ENCODE measurements around the gene KCNJ5.

KCNJ5 gene

DNA sequence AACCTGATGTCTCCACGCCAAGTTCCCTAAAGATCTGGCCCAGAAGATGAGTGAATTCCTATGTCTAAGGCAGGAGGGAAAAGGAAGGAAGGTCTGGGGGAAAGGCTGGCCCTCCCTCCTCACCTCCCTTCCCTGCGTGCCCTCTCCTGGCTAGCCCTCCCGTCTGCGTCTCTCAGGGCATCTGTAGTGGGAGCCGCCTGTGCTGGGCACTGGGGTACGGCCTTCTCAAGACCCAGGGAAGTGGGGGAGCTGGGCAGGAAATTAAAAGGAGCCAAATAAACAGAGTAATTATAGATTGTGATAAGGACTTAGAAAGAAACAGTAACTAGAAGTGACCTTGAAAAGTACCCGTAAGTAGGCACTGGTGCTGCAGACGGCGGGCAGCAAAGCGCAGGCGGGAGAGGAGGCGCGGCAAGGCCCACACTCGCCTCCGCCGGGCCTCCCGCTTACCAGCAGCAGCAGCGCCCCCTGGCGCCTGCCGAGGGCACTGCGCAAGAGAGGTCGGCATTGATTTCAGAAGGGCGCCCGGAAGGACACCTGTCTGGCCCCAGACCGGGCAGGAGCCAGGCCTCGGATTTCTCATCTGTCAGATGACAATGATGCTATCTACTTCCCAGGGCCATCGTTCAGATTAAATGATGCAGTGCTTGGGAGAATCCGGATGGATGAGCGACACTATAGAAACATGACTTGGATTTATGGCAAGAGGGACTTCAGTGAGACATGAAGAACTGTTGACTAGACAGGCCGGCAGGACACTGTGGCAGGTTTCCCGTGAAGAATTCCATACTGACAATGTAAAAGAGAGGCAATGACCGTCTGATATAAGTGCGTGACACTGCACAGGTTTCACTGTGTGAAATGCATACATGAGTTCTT is 31.4 kb upstream of the KCNJ5 start:
- H3K9ac ChIP-seq (ENCODE audit: low read length) = no peak overlapping the region
- H3K27me3 ChIP-seq (ENCODE audit: control insufficient read depth, insufficient read depth, low read length) = peaks cover 2% of the 10 kb centered on the region
- H3K4me3 ChIP-seq (ENCODE audit: low read length) = no peak overlapping the region
- H3K36me3 ChIP-seq (ENCODE audit: control insufficient read depth, insufficient read depth, low read length) = no peaks in the 10 kb centered on the region
- H3K27ac ChIP-seq (ENCODE audit: low read depth, low read length) = no peak overlapping the region
- H3K4me1 ChIP-seq (ENCODE audit: control insufficient read depth, insufficient read depth, low read length) = no peaks in the 10 kb centered on the region

- Histone ChIP-seq H3K27ac (ENCODE audit: low read depth, low read length) (no peak overlapping the region), H3K4me1 (ENCODE audit: control insufficient read depth, insufficient read depth, low read length) (no peaks in the 10 kb centered on the region), H3K36me3 (ENCODE audit: control insufficient read depth, insufficient read depth, low read length) (no peaks in the 10 kb centered on the region), H3K27me3 (ENCODE audit: control insufficient read depth, insufficient read depth, low read length) (peaks cover 2% of the 10 kb centered on the region), H3K9ac (ENCODE audit: low read length) (no peak overlapping the region), H3K4me3 (ENCODE audit: low read length) (no peak overlapping the region)
These were observed 30.4 kb upstream of the KCNJ5 start for GRCh38 chr11:128860571-128861361.

- Histone ChIP-seq H3K4me3 (ENCODE audit: low read length) (no peak overlapping the region), H3K4me1 (ENCODE audit: control insufficient read depth, insufficient read depth, low read length) (no peaks in the 10 kb centered on the region), H3K9ac (ENCODE audit: low read length) (no peak overlapping the region), H3K27ac (ENCODE audit: low read depth, low read length) (no peak overlapping the region), H3K36me3 (ENCODE audit: control insufficient read depth, insufficient read depth, low read length) (no peaks in the 10 kb centered on the region), H3K27me3 (ENCODE audit: control insufficient read depth, insufficient read depth, low read length) (no peaks in the 10 kb centered on the region)
These were observed 28.8 kb upstream of the KCNJ5 start for GRCh38 chr11:128862406-128862805.

DNA sequence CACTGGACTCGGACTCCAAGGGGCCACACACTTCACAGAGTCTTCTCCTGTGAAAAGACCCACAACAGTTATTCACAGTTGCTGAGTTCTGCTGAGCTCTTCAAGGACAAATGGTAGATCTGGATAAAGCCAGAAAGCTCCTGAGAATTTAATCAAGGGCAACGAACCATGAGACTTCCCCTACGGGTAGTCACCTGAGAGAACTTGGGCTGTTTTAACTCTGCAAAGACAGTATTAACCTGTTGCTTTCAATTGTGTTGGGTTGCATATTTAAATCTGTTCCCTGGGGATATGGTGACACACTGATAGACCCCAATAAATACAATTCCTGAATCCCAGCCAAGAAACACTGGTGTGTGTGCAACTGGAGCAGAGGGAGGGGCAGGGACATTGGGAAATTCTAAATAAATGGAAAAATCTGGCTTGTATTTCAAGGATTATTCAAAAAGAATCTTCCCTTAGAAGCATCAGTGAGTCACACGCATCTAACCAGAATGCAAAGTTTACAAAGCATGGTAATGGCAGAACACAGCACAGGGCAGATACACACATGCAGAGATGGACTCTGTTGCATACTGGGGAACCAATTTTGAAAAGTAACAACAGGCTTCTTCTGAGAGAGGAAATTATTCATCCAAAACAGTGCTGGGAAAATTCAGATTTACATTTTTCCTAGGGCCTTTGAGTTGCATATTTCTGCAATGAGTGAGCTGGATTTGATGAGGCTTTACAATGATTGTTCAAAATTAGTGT is 28.1 kb upstream of the KCNJ5 start:
- Histone ChIP-seq H3K27ac (ENCODE audit: low read depth, low read length) (no peak overlapping the region), H3K9ac (ENCODE audit: low read length) (no peak overlapping the region), H3K4me3 (ENCODE audit: low read length) (no peak overlapping the region), H3K36me3 (ENCODE audit: control insufficient read depth, insufficient read depth, low read length) (no peaks in the 10 kb centered on the region), H3K4me1 (ENCODE audit: control insufficient read depth, insufficient read depth, low read length) (no peaks in the 10 kb centered on the region), H3K27me3 (ENCODE audit: control insufficient read depth, insufficient read depth, low read length) (no peaks in the 10 kb centered on the region)

DNA sequence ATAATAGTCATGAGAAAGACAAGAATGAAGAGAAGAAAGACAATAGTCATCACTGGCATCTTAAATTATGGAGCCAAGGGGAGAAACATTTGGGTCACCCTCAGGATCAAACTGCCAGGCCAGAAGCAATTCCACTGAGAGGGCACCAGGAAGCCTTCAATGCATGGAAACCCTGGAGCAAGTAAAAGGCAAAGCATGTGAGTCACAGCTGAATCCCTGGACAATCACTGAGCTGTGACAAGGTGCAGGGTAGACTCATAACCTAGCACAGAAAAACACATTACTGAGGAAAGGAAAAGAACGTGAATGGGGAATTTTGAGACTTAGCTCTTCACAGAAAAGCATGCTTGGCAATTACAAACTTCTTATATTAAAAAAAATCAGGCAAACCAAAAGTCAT is 25.7 kb upstream of the KCNJ5 start:
- H3K9ac ChIP-seq (ENCODE audit: low read length) = no peak overlapping the region
- H3K36me3 ChIP-seq (ENCODE audit: control insufficient read depth, insufficient read depth, low read length) = no peaks in the 10 kb centered on the region
- no peak overlapping the region for H3K4me3 ChIP-seq (ENCODE audit: low read length)
- no peaks in the 10 kb centered on the region for H3K27me3 ChIP-seq (ENCODE audit: control insufficient read depth, insufficient read depth, low read length)
- no peaks in the 10 kb centered on the region for H3K4me1 ChIP-seq (ENCODE audit: control insufficient read depth, insufficient read depth, low read length)
- H3K27ac ChIP-seq (ENCODE audit: low read depth, low read length) = no peak overlapping the region

GRCh38 chr11:128867277-128867676 is 23.9 kb upstream of the KCNJ5 start, which contains the start of gene KCNJ1:
TSS of gene KCNJ1 (minus strand) at chr11:128867296. CDS start at chr11:128840243, 27,053 bp downstream.
- Histone ChIP-seq H3K4me1 (ENCODE audit: control insufficient read depth, insufficient read depth, low read length) (no peaks in the 10 kb centered on the region), H3K4me3 (ENCODE audit: low read length) (no peak within 1 kb of the TSS), H3K9ac (ENCODE audit: low read length) (no peak within 1 kb of the TSS), H3K27ac (ENCODE audit: low read depth, low read length) (no peak within 1 kb of the TSS), H3K27me3 (ENCODE audit: control insufficient read depth, insufficient read depth, low read length) (no peaks in the 10 kb centered on the region), H3K36me3 (ENCODE audit: control insufficient read depth, insufficient read depth, low read length) (no peaks in the 10 kb centered on the region)

GRCh38 chr11:128868841-128869671 is 22.1 kb upstream of the KCNJ5 start:
- H3K4me1 ChIP-seq (ENCODE audit: control insufficient read depth, insufficient read depth, low read length) = no peaks in the 10 kb centered on the region
- no peak overlapping the region for H3K9ac ChIP-seq (ENCODE audit: low read length)
- no peaks in the 10 kb centered on the region for H3K36me3 ChIP-seq (ENCODE audit: control insufficient read depth, insufficient read depth, low read length)
- no peak overlapping the region for H3K27ac ChIP-seq (ENCODE audit: low read depth, low read length)
- no peaks in the 10 kb centered on the region for H3K27me3 ChIP-seq (ENCODE audit: control insufficient read depth, insufficient read depth, low read length)
- no peak overlapping the region for H3K4me3 ChIP-seq (ENCODE audit: low read length)

DNA sequence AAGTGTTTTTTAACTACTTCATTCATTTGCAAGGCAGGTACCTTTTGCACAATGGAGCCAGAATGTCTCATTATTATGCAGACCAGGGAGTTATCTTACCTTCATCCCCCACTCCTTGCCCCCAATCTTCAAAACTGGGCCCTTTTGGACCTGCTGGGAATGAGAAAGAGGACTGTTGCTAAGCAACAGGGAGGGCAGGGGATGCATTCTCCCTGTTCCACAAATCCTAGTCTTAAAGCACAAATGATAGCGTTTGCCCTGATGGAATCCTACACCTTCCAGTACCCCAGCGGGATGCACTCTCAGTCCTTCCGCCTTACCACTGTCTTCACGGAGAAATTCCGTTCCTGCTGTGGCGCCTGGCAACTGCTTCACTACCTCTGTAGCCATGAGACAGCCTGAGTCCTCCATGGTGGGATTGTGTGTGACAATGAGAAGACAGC is 20.0 kb upstream of the KCNJ5 start:
- Histone ChIP-seq H3K27me3 (ENCODE audit: control insufficient read depth, insufficient read depth, low read length) (no peaks in the 10 kb centered on the region), H3K36me3 (ENCODE audit: control insufficient read depth, insufficient read depth, low read length) (no peaks in the 10 kb centered on the region), H3K9ac (ENCODE audit: low read length) (no peak overlapping the region), H3K4me1 (ENCODE audit: control insufficient read depth, insufficient read depth, low read length) (no peaks in the 10 kb centered on the region), H3K27ac (ENCODE audit: low read depth, low read length) (no peak overlapping the region), H3K4me3 (ENCODE audit: low read length) (no peak overlapping the region)

- H3K27ac ChIP-seq (ENCODE audit: low read depth, low read length) = no peak overlapping the region
- no peak overlapping the region for H3K9ac ChIP-seq (ENCODE audit: low read length)
- H3K36me3 ChIP-seq (ENCODE audit: control insufficient read depth, insufficient read depth, low read length) = no peaks in the 10 kb centered on the region
- no peaks in the 10 kb centered on the region for H3K4me1 ChIP-seq (ENCODE audit: control insufficient read depth, insufficient read depth, low read length)
- no peak overlapping the region for H3K4me3 ChIP-seq (ENCODE audit: low read length)
- H3K27me3 ChIP-seq (ENCODE audit: control insufficient read depth, insufficient read depth, low read length) = no peaks in the 10 kb centered on the region
These were observed 19.1 kb upstream of the KCNJ5 start for GRCh38 chr11:128872094-128872493.

DNA sequence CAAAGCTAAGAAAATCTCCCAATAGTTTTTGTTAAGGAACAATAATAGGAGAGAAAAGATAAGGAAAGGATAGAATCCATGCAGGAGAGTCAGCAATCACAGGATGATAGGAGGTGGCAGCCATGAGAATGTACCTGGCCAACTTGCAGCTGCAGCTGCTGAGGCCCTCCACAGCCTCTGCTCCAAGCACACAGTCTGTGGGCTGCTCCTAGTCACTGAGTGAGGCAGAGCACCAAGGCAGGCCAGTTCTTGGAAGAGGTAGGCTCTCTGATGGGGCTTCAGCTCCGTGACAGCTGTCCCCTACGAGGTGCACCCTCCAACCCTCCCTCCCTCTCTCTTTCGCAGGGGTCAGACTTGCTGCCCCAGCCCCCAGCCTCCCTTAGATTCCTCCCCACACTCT is 18.6 kb upstream of the KCNJ5 start:
- H3K9ac ChIP-seq (ENCODE audit: low read length) = no peak overlapping the region
- H3K36me3 ChIP-seq (ENCODE audit: control insufficient read depth, insufficient read depth, low read length) = no peaks in the 10 kb centered on the region
- H3K4me1 ChIP-seq (ENCODE audit: control insufficient read depth, insufficient read depth, low read length) = no peaks in the 10 kb centered on the region

GRCh38 chr11:128874427-128874826 is 16.7 kb upstream of the KCNJ5 start:
- Histone ChIP-seq H3K4me1 (ENCODE audit: control insufficient read depth, insufficient read depth, low read length) (no peaks in the 10 kb centered on the region), H3K27ac (ENCODE audit: low read depth, low read length) (no peak overlapping the region), H3K36me3 (ENCODE audit: control insufficient read depth, insufficient read depth, low read length) (no peaks in the 10 kb centered on the region), H3K27me3 (ENCODE audit: control insufficient read depth, insufficient read depth, low read length) (peaks cover 3% of the 10 kb centered on the region), H3K9ac (ENCODE audit: low read length) (no peak overlapping the region), H3K4me3 (ENCODE audit: low read length) (no peak overlapping the region)

More for the DNA sequence above, 18.6 kb upstream of the KCNJ5 start:
- Histone ChIP-seq H3K27ac (ENCODE audit: low read depth, low read length) (no peak overlapping the region), H3K4me3 (ENCODE audit: low read length) (no peak overlapping the region), H3K27me3 (ENCODE audit: control insufficient read depth, insufficient read depth, low read length) (no peaks in the 10 kb centered on the region)

Measured in rectal smooth muscle tissue (tissue), 1 donor.